ENCODE results near the gene ARID1B.
"Not testable (repeated sequence)": the region's sequence is repeated elsewhere in the genome, so short reads cannot be mapped to it uniquely, and the experiment has no call there.

Gene ARID1B

GRCh38 chr6:157038610-157039009, 261.4 kb downstream of the ARID1B start:
- Histone ChIP-seq H3K27me3 (ENCODE audit: control insufficient read depth, insufficient read depth, low read length) (no peaks in the 10 kb centered on the region), H3K9me3 (ENCODE audit: control insufficient read depth, low read depth, low read length) (no peaks in the 10 kb centered on the region), H3K36me3 (ENCODE audit: control insufficient read depth, low read depth, low read length) (no peaks in the 10 kb centered on the region), H3K9ac (ENCODE audit: low read length) (no peak overlapping the region), H3K4me1 (ENCODE audit: control insufficient read depth, low read depth, low read length) (peaks cover 26% of the 10 kb centered on the region), H3K27ac (ENCODE audit: low read length) (no peak overlapping the region), H3K4me3 (ENCODE audit: low read length) (no peak overlapping the region)

GRCh38 chr6:157039639-157040038, 262.5 kb downstream of the ARID1B start:
- H3K4me1 ChIP-seq (ENCODE audit: control insufficient read depth, low read depth, low read length), result peaks cover 18% of the 10 kb centered on the region
- H3K27me3 ChIP-seq (ENCODE audit: control insufficient read depth, insufficient read depth, low read length); H3K36me3 ChIP-seq (ENCODE audit: control insufficient read depth, low read depth, low read length); H3K4me3 ChIP-seq (ENCODE audit: low read length); H3K9me3 ChIP-seq (ENCODE audit: control insufficient read depth, low read depth, low read length); H3K27ac ChIP-seq (ENCODE audit: low read length); H3K9ac ChIP-seq (ENCODE audit: low read length): not testable (repeated sequence)

GRCh38 chr6:157040191-157040590, 263.0 kb downstream of the ARID1B start:
- H3K4me3 ChIP-seq (ENCODE audit: low read length), result no peak overlapping the region
- no peaks in the 10 kb centered on the region for H3K36me3 ChIP-seq (ENCODE audit: control insufficient read depth, low read depth, low read length)
- H3K27me3 ChIP-seq (ENCODE audit: control insufficient read depth, insufficient read depth, low read length), result no peaks in the 10 kb centered on the region
- H3K4me1 ChIP-seq (ENCODE audit: control insufficient read depth, low read depth, low read length), result peaks cover 16% of the 10 kb centered on the region
- H3K9me3 ChIP-seq (ENCODE audit: control insufficient read depth, low read depth, low read length), result no peaks in the 10 kb centered on the region
- H3K9ac ChIP-seq (ENCODE audit: low read length), result no peak overlapping the region
- no peak overlapping the region for H3K27ac ChIP-seq (ENCODE audit: low read length)

GRCh38 chr6:157045831-157046454, 268.8 kb downstream of the ARID1B start:
- H3K4me3 ChIP-seq (ENCODE audit: low read length), result no peak overlapping the region
- peaks cover 9% of the 10 kb centered on the region for H3K4me1 ChIP-seq (ENCODE audit: control insufficient read depth, low read depth, low read length)
- H3K9me3 ChIP-seq (ENCODE audit: control insufficient read depth, low read depth, low read length), result no peaks in the 10 kb centered on the region
- no peaks in the 10 kb centered on the region for H3K27me3 ChIP-seq (ENCODE audit: control insufficient read depth, insufficient read depth, low read length)
- H3K36me3 ChIP-seq (ENCODE audit: control insufficient read depth, low read depth, low read length), result no peaks in the 10 kb centered on the region
- H3K9ac ChIP-seq (ENCODE audit: low read length), result no peak overlapping the region
- no peak overlapping the region for H3K27ac ChIP-seq (ENCODE audit: low read length)

GRCh38 chr6:157046776-157047175, 269.6 kb downstream of the ARID1B start:
- no peaks in the 10 kb centered on the region for H3K36me3 ChIP-seq (ENCODE audit: control insufficient read depth, low read depth, low read length)
- no peak overlapping the region for H3K27ac ChIP-seq (ENCODE audit: low read length)
- no peak overlapping the region for H3K4me3 ChIP-seq (ENCODE audit: low read length)
- H3K9ac ChIP-seq (ENCODE audit: low read length), result no peak overlapping the region
- H3K4me1 ChIP-seq (ENCODE audit: control insufficient read depth, low read depth, low read length), result peaks cover 12% of the 10 kb centered on the region
- no peaks in the 10 kb centered on the region for H3K9me3 ChIP-seq (ENCODE audit: control insufficient read depth, low read depth, low read length)
- no peaks in the 10 kb centered on the region for H3K27me3 ChIP-seq (ENCODE audit: control insufficient read depth, insufficient read depth, low read length)

GRCh38 chr6:157047328-157047727, 270.1 kb downstream of the ARID1B start:
- H3K36me3 ChIP-seq (ENCODE audit: control insufficient read depth, low read depth, low read length), result no peaks in the 10 kb centered on the region
- peaks cover 12% of the 10 kb centered on the region for H3K4me1 ChIP-seq (ENCODE audit: control insufficient read depth, low read depth, low read length)
- no peak overlapping the region for H3K27ac ChIP-seq (ENCODE audit: low read length)
- no peak overlapping the region for H3K9ac ChIP-seq (ENCODE audit: low read length)
- H3K9me3 ChIP-seq (ENCODE audit: control insufficient read depth, low read depth, low read length), result no peaks in the 10 kb centered on the region
- H3K27me3 ChIP-seq (ENCODE audit: control insufficient read depth, insufficient read depth, low read length), result no peaks in the 10 kb centered on the region
- no peak overlapping the region for H3K4me3 ChIP-seq (ENCODE audit: low read length)

GRCh38 chr6:157047951-157048350, 270.8 kb downstream of the ARID1B start:
- no peaks in the 10 kb centered on the region for H3K36me3 ChIP-seq (ENCODE audit: control insufficient read depth, low read depth, low read length)
- H3K9me3 ChIP-seq (ENCODE audit: control insufficient read depth, low read depth, low read length), result no peaks in the 10 kb centered on the region
- no peak overlapping the region for H3K27ac ChIP-seq (ENCODE audit: low read length)
- no peak overlapping the region for H3K9ac ChIP-seq (ENCODE audit: low read length)
- H3K4me3 ChIP-seq (ENCODE audit: low read length), result no peak overlapping the region
- peaks cover 12% of the 10 kb centered on the region for H3K4me1 ChIP-seq (ENCODE audit: control insufficient read depth, low read depth, low read length)
- no peaks in the 10 kb centered on the region for H3K27me3 ChIP-seq (ENCODE audit: control insufficient read depth, insufficient read depth, low read length)

GRCh38 chr6:157049133-157049532, 272.0 kb downstream of the ARID1B start:
- Histone ChIP-seq H3K27ac (ENCODE audit: low read length) (no peak overlapping the region), H3K4me3 (ENCODE audit: low read length) (no peak overlapping the region), H3K9ac (ENCODE audit: low read length) (no peak overlapping the region), H3K36me3 (ENCODE audit: control insufficient read depth, low read depth, low read length) (no peaks in the 10 kb centered on the region), H3K4me1 (ENCODE audit: control insufficient read depth, low read depth, low read length) (peaks cover 12% of the 10 kb centered on the region), H3K27me3 (ENCODE audit: control insufficient read depth, insufficient read depth, low read length) (no peaks in the 10 kb centered on the region), H3K9me3 (ENCODE audit: control insufficient read depth, low read depth, low read length) (no peaks in the 10 kb centered on the region)

GRCh38 chr6:157050537-157051265, 273.5 kb downstream of the ARID1B start:
- no peak overlapping the region for H3K4me3 ChIP-seq (ENCODE audit: low read length)
- H3K27ac ChIP-seq (ENCODE audit: low read length), result no peak overlapping the region
- H3K36me3 ChIP-seq (ENCODE audit: control insufficient read depth, low read depth, low read length), result no peaks in the 10 kb centered on the region
- no peaks in the 10 kb centered on the region for H3K27me3 ChIP-seq (ENCODE audit: control insufficient read depth, insufficient read depth, low read length)
- H3K9me3 ChIP-seq (ENCODE audit: control insufficient read depth, low read depth, low read length), result no peaks in the 10 kb centered on the region
- H3K9ac ChIP-seq (ENCODE audit: low read length), result no peak overlapping the region
- H3K4me1 ChIP-seq (ENCODE audit: control insufficient read depth, low read depth, low read length), result peaks cover 12% of the 10 kb centered on the region

GRCh38 chr6:157054531-157054979, 277.4 kb downstream of the ARID1B start:
- Histone ChIP-seq H3K9ac (ENCODE audit: low read length) (no peak overlapping the region), H3K4me3 (ENCODE audit: low read length) (no peak overlapping the region), H3K4me1 (ENCODE audit: control insufficient read depth, low read depth, low read length) (peaks cover 17% of the 10 kb centered on the region), H3K36me3 (ENCODE audit: control insufficient read depth, low read depth, low read length) (no peaks in the 10 kb centered on the region), H3K9me3 (ENCODE audit: control insufficient read depth, low read depth, low read length) (no peaks in the 10 kb centered on the region), H3K27me3 (ENCODE audit: control insufficient read depth, insufficient read depth, low read length) (no peaks in the 10 kb centered on the region), H3K27ac (ENCODE audit: low read length) (no peak overlapping the region)

GRCh38 chr6:157055863-157056262, 278.7 kb downstream of the ARID1B start:
- no peaks in the 10 kb centered on the region for H3K36me3 ChIP-seq (ENCODE audit: control insufficient read depth, low read depth, low read length)
- peaks cover 17% of the 10 kb centered on the region for H3K4me1 ChIP-seq (ENCODE audit: control insufficient read depth, low read depth, low read length)
- H3K9me3 ChIP-seq (ENCODE audit: control insufficient read depth, low read depth, low read length), result no peaks in the 10 kb centered on the region
- no peak overlapping the region for H3K4me3 ChIP-seq (ENCODE audit: low read length)
- H3K9ac ChIP-seq (ENCODE audit: low read length), result no peak overlapping the region
- no peaks in the 10 kb centered on the region for H3K27me3 ChIP-seq (ENCODE audit: control insufficient read depth, insufficient read depth, low read length)
- no peak overlapping the region for H3K27ac ChIP-seq (ENCODE audit: low read length)

- no peak overlapping the region for H3K9ac ChIP-seq (ENCODE audit: low read length)
- peaks cover 14% of the 10 kb centered on the region for H3K4me1 ChIP-seq (ENCODE audit: control insufficient read depth, low read depth, low read length)
- no peaks in the 10 kb centered on the region for H3K27me3 ChIP-seq (ENCODE audit: control insufficient read depth, insufficient read depth, low read length)
- no peak overlapping the region for H3K27ac ChIP-seq (ENCODE audit: low read length)
- H3K36me3 ChIP-seq (ENCODE audit: control insufficient read depth, low read depth, low read length), result no peaks in the 10 kb centered on the region
- H3K9me3 ChIP-seq (ENCODE audit: control insufficient read depth, low read depth, low read length), result no peaks in the 10 kb centered on the region
- H3K4me3 ChIP-seq (ENCODE audit: low read length), result no peak overlapping the region
Observed at GRCh38 chr6:157056275-157056674, 279.1 kb downstream of the ARID1B start.
